HG03039 (cell line): Measurements from ENCODE around the gene CLTCL1.
"Not testable (repeated sequence)": the region's sequence is repeated elsewhere in the genome, so short reads cannot be mapped to it uniquely, and the experiment has no call there.

Experiments
- ATAC-seq: cut with Tn5 transposase; IDR thresholded peaks from one replicate; pipeline ENCODE4 v1.9.1; 2021; ENCODE audit warnings: mild to moderate bottlenecking, moderate library complexity; ENCODE audit not compliant: unreplicated experiment

Gene CLTCL1

GRCh38 chr22:19220867-19221266 lies 70.7 kb downstream of the CLTCL1 start:
- ATAC-seq, result no peak

DNA sequence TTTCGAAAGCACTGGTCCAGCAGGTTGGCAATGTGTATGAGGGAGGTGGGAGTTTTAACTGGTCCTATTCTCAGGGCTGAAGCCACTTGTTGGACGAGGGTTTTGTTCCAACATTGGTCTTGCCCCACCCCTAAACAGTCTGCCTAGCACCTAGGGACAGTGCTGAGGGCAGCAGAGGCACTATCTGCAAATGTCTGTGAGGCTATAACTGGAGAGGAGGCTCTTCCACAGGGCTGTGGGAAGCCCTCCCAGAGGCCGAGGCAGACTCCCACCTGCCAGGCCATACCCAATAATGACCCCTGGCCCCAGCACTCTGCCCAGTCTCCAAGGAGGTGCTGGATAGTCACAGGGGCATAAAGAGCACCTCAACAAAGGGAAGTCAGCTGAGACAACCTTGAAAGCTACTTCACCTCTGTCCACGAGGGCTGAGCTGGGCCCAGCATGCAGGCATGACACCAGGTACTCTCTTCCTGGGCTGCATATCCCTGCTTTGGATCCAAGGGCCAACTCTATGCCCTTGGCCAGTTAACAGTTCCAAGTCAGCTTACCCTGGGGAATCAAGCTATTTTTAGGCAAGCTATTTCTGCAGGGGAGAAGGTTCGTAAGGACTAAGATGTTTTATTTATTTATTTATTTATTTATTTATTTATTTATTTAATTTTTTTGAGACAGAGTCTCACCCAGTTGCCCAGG lies 72.8 kb downstream of the CLTCL1 start:
- ATAC-seq, result no peak

DNA sequence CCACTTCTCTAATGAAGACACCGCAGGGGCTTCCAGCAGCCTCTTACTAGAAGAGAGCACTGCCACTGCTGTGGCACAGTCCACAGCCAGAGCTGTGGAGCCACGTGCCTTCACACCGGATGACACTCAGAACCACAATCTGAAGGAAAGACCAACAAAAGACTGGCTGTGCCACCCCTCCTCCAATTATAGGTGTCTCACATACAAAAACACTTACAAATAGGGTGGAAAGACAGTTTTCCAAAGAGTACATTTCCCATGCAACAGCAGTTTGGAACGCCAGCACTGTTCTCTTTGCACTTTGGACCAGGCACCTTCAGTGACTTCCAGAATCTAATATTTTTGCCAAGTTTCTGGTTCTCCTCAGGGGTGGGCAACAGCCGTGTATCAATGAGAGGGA lies 74.9 kb downstream of the CLTCL1 start:
- ATAC-seq, result no peak

DNA sequence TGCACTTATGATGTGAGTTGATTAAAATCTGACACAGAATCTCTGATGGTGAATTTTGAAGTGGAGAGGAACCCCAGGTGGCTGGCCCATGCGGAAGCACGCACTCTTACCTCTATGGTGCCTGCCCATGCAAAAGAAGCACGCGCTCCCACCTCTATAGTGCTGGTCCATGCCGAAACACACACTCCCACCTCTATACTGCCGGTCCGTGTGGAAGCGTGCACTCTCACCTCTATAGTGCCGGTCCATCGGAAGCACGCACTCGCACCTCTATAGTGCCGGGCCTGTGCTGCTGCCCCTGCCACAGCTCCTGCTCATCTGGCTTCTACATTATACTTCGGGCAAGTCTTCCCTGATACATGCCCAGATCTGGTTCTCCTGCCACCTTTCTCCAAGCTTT lies 76.2 kb downstream of the CLTCL1 start:
- no peak for ATAC-seq

DNA sequence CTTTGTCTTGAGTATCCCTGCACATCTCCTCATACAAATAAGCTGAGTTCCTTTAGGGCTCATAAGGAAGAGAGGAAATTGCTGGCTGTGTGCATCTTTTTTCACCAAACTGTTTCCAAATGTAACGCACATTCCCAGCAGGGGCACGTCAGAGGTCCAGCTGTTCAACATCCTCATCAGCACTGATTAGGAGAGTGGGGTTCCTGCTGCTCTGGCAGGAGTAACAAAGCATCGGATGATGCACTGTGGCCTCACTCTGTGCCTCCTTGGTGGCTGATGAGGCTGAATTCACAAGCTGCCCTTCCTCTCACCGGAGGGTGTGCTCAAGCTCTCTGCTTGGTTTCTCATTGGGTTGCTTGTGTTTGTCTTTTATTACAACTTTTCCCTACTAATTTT lies 77.4 kb downstream of the CLTCL1 start:
- no peak for ATAC-seq

GRCh38 chr22:19213442-19214077 lies 78.0 kb downstream of the CLTCL1 start:
- no peak for ATAC-seq

GRCh38 chr22:19213001-19213400 lies 78.5 kb downstream of the CLTCL1 start:
- ATAC-seq, result no peak

DNA sequence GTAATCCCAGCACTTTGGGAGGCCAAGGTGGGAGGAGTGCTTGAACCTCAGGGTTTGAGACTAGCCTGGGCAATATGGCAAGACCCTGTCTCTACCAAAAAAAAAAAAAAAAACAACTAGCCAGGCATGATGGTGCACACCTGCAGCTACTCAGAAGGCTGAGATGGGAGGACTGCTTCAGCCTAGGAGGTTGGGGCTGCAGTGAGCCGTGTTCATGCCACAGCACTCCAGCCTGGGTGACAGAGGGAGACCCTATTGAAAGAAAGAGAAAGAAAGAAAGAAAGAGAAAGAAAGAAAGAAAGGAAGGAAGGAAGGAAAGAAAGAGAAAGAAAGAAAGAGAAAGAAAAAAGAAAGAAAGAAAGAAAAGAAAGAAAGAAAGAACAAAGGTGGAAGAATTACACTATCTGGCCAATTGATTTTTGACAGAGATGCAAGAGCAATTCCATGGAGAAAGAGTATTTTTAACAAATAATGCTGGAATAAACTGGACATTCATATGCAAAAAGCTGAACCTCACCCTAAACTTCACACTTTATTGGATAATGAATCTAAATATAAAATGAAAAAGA lies 79.1 kb downstream of the CLTCL1 start:
- no peak for ATAC-seq

- ATAC-seq, result no peak
Measured at GRCh38 chr22:19210188-19210587, 81.3 kb downstream of the CLTCL1 start.

GRCh38 chr22:19208287-19208847 lies 83.2 kb downstream of the CLTCL1 start:
- ATAC-seq, result no peak

DNA sequence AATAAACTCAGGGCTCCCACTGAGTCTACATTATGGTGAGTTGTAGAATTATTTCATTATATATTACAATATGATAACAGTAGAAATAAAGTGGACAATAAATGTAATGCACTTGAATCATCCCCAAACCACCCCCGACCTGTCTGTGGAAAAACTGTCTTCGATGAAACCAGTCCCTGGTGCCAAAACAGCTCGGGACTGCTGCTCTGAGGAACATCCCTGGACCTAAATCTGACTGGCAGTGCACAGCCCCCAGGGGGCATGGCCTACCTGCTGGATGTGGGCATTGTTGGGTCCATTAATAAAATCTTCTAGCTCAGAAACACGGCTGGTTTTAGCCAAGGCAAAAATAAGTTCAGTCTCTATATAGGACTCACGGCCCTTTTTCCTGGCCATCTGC lies 83.6 kb downstream of the CLTCL1 start:
- ATAC-seq, result no peak

DNA sequence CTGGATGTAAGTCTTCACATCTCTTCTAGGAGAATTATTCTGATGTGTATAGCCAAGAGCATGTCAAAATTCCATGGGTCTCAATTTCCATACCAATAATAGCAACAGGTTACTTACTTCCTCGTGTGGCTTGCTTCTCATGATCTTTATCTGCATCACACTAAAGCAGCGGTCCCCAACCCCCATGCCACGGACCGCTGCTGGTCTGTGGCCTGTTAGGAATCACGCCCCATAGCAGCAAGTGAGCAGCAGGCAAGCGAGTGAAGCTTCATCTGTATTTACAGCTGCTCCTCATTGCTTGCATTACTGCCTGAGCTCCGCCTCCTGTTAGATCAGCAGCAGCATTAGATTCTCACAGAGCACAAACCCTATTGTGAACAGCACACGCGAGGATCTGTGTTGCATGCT lies 84.1 kb downstream of the CLTCL1 start:
- no peak for ATAC-seq

DNA sequence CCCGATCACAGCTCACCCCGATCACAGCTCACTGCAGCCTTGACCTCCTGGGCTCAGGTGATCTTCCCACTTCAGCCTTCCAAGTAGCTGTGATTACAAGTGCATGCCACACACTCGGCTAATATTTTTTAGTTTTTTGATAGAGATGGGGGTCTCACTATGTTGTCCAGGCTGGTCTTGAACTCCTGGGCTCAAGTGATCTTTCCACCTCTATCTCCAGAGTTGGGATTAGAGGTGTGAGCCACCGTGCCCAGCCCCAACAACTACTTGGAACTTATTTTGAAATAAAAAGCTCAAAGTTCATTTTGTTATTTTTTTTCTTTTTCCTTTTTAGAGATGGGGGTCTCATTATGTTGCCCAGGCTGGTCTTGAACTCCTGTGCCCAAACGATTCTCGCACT lies 85.2 kb downstream of the CLTCL1 start:
- no peak for ATAC-seq

DNA sequence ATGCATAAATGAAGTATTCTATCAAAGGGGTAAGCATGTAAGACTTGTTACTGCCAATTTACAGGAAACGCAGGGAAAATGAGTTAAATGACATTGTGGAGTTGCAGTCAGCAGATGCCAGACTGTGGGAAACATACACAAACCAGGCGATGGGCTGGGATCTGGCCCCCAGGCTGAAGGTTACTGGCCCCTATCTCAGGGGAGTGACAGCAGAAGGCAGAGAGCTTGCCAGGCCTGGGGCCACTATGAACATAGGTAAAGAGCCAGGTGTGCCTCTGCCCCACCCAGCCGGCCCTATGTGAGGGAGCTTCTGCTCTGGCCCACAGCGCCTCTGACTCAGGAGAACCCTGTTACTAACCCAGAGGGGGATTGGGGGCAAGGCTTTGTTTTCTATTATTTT lies 86.9 kb downstream of the CLTCL1 start:
- ATAC-seq, result no peak

- ATAC-seq, result no peak
Measured at GRCh38 chr22:19203834-19204233, 87.7 kb downstream of the CLTCL1 start.

- ATAC-seq, result not testable (repeated sequence)
Measured at GRCh38 chr22:19202799-19203186, 88.7 kb downstream of the CLTCL1 start.

DNA sequence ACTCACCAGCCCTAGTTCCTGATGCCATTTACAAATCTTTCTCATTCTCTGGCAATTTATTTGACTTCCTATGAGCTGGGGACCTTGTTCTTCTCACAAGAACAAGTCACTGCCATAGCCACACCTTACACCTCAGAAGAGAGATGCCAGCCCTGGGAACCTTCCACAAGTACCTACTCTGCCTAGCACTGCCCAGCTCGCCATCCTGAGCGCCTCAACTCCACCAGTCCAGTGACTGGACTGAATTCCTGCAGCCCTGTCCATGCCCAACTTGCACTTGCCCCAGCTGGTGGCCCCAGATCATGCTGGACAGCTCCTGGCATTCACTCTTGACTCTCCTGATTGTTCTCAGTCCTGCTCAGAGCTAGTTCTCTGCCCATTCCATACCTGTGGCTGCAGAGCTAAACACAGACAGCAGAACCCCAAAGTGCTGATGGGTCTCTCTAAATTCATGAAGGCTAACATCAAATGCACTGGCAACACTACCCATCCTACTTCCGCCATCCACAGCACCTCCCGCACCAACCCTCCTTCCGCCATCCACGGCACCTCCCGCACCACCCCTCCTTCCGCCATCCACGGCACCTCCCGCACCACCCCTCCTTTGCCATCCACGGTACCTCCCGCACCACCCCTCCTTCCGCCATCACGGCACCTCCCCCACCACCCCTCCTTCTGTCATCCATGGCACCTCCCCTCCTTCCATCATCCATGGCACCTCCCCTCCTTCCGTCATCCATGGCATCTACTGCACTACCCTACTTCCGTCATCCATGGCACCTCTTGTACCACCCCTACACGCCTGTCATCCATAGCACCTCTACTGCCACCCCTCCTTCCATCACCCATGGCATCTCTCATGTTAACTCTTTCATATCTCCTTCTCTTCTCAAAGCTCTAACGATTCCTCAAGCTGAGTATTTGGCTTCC lies 89.4 kb downstream of the CLTCL1 start:
- no peak for ATAC-seq

DNA sequence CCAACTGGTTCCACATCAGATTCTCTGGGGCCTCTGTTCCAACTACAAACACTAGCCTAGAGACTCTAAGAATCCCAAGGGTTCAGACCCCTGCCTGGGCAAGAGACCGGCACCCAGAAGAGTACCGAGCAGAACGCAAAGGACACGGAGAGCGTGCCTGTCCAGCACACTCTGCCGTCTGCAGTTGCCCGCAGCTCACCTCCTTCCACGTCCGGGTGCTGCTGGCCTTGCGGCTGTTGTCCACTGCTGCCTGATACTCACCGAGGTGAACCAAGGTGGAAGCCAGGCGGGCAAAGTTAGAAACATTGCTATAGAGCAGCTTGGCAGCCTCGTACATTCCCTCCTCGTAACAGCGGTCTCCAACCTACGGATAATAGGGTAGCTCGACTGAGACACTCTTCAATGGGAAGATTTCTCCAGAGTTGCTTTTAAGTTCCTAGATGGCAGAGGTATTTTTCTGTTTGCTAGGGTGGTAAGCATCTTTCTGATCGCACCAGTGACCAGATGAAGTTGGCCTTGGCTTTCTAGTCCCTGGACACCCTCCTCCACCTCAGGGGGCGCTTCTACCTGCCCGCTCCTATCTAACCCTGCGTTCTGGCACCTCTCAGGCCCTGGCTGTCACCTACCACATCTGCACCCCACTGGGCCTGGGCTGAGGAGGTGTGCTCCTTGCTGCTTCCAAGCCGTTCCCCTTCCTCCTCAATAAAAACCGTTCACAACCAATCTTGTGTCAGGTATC lies 90.2 kb downstream of the CLTCL1 start:
- no peak for ATAC-seq

GRCh38 chr22:19199479-19199878 lies 92.0 kb downstream of the CLTCL1 start:
- no peak for ATAC-seq
